NCI-H1092 (cell line): ENCODE results near the gene GNLY.
"Not testable (repeated sequence)": the region's sequence is repeated elsewhere in the genome, so short reads cannot be mapped to it uniquely, and the experiment has no call there.

ENCODE experiments used
- DNase-seq: peaks from one replicate; lab custom pipeline; 2025; lab: John Stamatoyannopoulos, UW

Gene GNLY

GRCh38 chr2:85710687-85711577, 16.8 kb downstream of the GNLY start:
- DNase-seq = no peak

DNA sequence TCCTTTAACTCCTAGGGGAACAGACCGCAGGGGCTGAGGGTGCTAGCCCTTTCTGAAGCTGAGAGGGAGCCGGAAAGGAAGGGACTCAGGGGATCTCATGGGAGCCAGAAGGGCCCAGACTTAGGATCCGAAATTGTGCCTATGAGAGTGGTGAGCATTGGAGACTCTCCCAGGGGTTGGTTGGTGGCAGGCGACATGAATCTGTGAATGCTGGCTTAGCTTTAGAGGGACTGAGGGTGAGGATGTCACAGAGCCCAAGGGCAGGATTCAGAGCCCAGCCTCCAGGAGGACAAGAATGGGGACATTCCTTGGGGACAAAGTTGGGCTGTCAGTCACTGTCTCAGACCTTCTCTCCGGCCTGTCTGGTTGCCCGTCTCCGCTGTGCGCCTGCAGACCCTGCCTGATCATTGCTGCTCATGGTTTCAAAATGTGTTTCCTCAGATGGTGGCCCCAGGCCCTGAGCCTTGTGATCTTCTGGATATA, 17.5 kb downstream of the GNLY start:
- no peak for DNase-seq

GRCh38 chr2:85712336-85712735, 18.2 kb downstream of the GNLY start:
- DNase-seq = no peak

- peak; percentile 30 for DNase-seq
Measured at GRCh38 chr2:85712849-85713612, 18.9 kb downstream of the GNLY start.

DNA sequence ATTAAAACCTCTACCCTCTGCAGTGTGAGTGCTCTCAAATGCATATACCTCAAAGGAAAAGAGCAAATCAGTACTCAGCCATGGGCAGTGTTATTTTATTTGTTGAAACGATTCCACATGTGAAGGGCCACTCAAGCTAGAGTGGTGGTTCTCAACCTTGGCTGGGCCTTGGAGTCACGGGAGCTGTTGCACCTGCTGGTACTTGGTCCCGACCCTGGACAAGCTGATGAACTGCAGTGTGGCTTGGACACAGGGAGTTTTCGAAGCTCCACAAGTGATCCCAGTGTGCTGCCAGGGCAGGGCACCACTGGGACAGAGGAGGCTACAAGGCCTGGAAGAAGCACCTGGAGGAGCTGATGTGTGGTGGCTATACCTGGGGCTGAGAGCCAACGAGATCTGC, 19.7 kb downstream of the GNLY start:
- peak; percentile 89 for DNase-seq

- not testable (repeated sequence) for DNase-seq
Measured at GRCh38 chr2:85714421-85714820, 20.3 kb downstream of the GNLY start.

GRCh38 chr2:85714841-85715240, 20.7 kb downstream of the GNLY start:
- DNase-seq = no peak

DNA sequence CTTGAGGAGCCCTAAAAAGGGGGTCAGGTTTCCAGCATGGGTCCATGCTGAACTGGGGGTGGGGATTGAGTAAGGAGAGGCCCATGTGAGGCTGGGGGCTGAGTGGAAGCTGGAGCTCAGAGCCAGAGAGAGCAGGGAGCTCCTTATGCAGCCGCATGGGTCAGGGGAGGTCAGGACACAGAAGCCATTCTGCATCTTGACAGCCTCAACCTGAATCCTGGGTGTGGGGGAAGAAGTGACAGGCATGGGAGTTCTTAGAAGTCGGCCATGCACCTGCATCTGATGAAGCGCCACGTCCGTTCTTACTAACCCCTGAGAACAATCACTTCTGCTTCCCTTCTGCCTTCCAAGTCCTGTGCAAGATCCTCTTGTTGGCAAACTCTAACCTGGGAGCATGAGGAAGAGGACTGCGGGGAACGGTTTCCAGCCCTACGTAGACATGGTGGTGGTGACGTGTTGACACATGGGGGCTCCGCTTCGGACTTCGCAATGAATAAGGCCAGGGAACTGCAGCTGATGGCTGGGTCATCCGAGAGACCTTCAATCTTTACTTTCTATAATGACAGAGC, 22.3 kb downstream of the GNLY start:
- DNase-seq = no peak

- DNase-seq = no peak
Measured at GRCh38 chr2:85717308-85718008, 23.3 kb downstream of the GNLY start.

GRCh38 chr2:85718009-85718391, 23.8 kb downstream of the GNLY start:
- DNase-seq = no peak

DNA sequence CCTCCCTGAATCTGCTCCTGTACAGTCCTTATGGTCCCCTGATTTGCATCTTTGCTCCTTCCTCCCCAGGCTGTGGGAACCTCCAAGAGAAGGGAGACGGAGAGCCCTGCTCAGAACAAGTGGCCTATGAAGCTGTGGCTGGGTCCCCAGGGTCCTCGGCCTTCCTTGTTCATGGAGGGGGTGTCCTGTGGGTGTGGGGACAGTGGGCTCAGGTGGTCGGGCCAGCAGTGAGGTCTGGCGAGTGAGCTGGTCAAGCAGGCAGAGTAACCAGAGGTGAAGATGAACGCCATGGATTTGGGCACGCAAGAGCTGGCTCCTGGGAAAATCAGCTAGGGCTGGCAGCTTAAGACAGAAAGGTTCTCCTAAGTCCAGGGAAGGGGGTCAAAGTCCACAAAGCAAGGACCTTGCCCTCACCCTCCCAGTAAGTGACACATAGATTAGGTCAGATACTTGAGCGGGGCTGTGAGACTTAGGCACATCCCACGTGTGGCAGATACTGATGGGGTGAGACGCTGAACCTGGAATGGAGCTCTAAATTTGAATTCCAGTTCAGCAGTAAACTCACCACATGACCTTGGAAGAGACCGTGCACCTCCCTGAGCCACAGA, 24.8 kb downstream of the GNLY start:
- no peak for DNase-seq

- no peak for DNase-seq
Measured at GRCh38 chr2:85719609-85720240, 25.6 kb downstream of the GNLY start.

GRCh38 chr2:85720533-85720932, 26.4 kb downstream of the GNLY start:
- no peak for DNase-seq

GRCh38 chr2:85721641-85722040, 27.5 kb downstream of the GNLY start:
- no peak for DNase-seq

DNA sequence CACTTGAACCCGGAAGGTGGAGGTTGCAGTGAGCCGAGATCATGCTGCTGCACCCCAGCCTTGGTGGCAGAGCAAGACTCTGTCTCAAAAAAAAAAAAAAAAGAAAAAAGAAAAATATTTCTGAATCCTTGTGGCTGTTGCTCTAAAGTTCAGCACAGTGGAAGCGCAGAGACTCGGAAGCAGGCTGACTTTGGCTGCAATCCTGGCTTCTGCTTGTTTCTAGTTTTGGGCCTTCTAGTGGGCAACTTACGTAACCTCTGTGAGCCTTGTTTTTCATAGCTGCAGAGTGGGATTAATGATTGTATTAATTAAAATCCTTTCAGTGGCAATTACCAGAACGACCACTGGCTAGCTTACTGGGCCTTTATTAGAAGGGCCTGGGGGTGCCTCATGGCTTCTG, 28.4 kb downstream of the GNLY start:
- no peak for DNase-seq

GRCh38 chr2:85723707-85724360, 29.7 kb downstream of the GNLY start:
- DNase-seq = no peak

- no peak for DNase-seq
Measured at GRCh38 chr2:85724731-85725181, 30.6 kb downstream of the GNLY start.

DNA sequence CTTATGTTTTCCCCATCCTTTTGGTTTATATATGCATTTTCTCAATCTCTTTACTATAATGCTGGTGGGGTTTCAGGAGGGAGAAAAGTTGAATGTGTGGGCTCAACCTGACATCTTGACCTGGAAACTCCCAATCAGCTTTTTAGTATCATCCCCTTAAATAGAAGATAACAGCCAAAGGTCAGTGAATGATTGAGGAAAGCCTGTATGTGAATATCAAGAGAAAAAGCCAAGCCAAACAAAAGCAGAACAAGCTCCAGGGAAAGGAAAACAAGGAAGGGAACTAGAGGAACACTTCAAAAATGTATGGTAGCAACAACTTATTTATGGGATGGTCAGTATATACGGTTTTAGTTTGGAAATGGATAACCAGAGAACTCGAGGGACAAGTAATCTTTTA, 31.3 kb downstream of the GNLY start:
- no peak for DNase-seq

DNA sequence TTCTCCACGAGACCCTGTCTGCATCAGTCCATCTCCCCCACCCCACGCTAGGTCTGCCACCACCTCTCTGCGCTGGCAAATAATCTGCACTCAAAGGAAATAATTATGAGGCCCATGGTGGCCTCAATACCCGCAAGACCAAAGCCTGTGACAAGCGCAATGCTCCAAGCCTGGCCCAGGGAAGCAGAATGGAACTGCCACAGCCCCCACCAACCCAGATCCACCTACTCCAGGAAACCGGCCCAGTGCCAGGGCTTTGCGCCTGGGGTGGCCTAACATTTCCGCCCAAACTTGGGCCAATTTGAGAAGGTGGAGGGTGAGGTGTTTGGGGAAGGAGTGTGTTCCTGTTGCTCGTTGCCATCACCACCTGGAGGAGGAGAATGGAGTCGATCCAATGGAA, 33.6 kb downstream of the GNLY start:
- no peak for DNase-seq

- no peak for DNase-seq
Measured at GRCh38 chr2:85728342-85728741, 34.2 kb downstream of the GNLY start.
